Astrocyte (in vitro differentiated cells and primary cell): ENCODE results near the gene GSTP1.
"Not testable (repeated sequence)": the region's sequence is repeated elsewhere in the genome, so short reads cannot be mapped to it uniquely, and the experiment has no call there.

ENCODE experiments used
- CTCF ChIP-seq: IDR thresholded peaks from 2 replicates; pipeline ENCODE4 v1.5.1; 2011; ENCODE audit warnings: low read depth, mild to moderate bottlenecking, inconsistent platforms, low read length, moderate library complexity; ENCODE audit not compliant: insufficient read depth
- EZH2 ChIP-seq: IDR thresholded peaks from 2 replicates; pipeline ENCODE4 v1.6.1; 2012; ENCODE audit warnings: mild to moderate bottlenecking, low read length, inconsistent platforms; ENCODE audit not compliant: insufficient read depth

DNA sequence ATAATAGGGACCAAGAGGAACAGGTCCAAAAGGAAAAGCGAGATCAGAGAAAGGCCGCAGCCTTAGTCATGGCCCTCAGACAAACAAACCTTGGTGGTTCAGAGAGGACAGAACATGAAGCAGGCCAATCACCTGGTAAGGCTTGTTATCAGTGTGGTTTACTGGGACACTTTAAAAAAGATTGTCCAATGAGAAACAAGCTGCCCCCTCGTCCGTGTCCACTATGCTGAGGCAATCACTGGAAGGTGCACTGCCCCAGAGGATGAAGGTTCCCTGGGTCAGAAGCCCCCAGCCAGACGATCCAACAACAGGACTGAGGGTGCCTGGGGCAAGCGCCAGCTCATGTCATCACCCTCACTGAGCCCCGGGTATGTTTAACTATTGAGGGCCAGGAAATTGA is 39.3 kb downstream of the GSTP1 start:
- TF ChIP-seq CTCF, EZH2: not testable (repeated sequence)
